ENCODE data around the gene FBXL5.

FBXL5 gene

GRCh38 chr4:15684498-15684897 is 29.3 kb upstream of the FBXL5 start:
- Mint-ChIP-seq H3K4me1 (ENCODE audit: low read depth) (peaks cover 24% of the 10 kb centered on the region), H3K4me3 (no peak overlapping the region), H3K27ac (no peak overlapping the region), H3K27me3 (ENCODE audit: low read depth) (no peaks in the 10 kb centered on the region), H3K36me3 (ENCODE audit: low read depth) (peaks cover 36% of the 10 kb centered on the region), H3K9me3 (no peaks in the 10 kb centered on the region)
- no peak for DNase-seq (ENCODE audit: low spot score)

GRCh38 chr4:15683143-15683495 is 28.0 kb upstream of the FBXL5 start:
- H3K9me3 Mint-ChIP-seq: no peaks in the 10 kb centered on the region
- peaks cover 30% of the 10 kb centered on the region for H3K4me1 Mint-ChIP-seq (ENCODE audit: low read depth)
- peaks cover 39% of the 10 kb centered on the region for H3K36me3 Mint-ChIP-seq (ENCODE audit: low read depth)
- no peak overlapping the region for H3K27ac Mint-ChIP-seq
- H3K4me3 Mint-ChIP-seq: peak overlapping the region; percentile 96
- H3K27me3 Mint-ChIP-seq (ENCODE audit: low read depth): no peaks in the 10 kb centered on the region
- DNase-seq (ENCODE audit: low spot score): no peak

GRCh38 chr4:15682242-15683142 is 27.3 kb upstream of the FBXL5 start:
- Mint-ChIP-seq H3K27ac (peak overlapping the region; percentile 95), H3K9me3 (no peaks in the 10 kb centered on the region), H3K4me3 (peak overlapping the region; percentile 96), H3K36me3 (ENCODE audit: low read depth) (peaks cover 39% of the 10 kb centered on the region), H3K27me3 (ENCODE audit: low read depth) (no peaks in the 10 kb centered on the region), H3K4me1 (ENCODE audit: low read depth) (peaks cover 34% of the 10 kb centered on the region)
- no peak for DNase-seq (ENCODE audit: low spot score)

- Mint-ChIP-seq H3K27me3 (ENCODE audit: low read depth) (no peaks in the 10 kb centered on the region), H3K4me1 (ENCODE audit: low read depth) (peaks cover 39% of the 10 kb centered on the region), H3K36me3 (ENCODE audit: low read depth) (peaks cover 34% of the 10 kb centered on the region), H3K9me3 (no peaks in the 10 kb centered on the region), H3K27ac (peak within 1 kb of the TSS; percentile 95), H3K4me3 (peak within 1 kb of the TSS; percentile 96)
- DNase-seq (ENCODE audit: low spot score): peak; percentile 98
These were observed 26.4 kb upstream of the FBXL5 start, which contains the start of gene FAM200B for GRCh38 chr4:15681372-15682241. TSS of gene FAM200B (plus strand) at chr4:15681827. CDS start at chr4:15686978, 5,151 bp downstream.

- Mint-ChIP-seq H3K4me1 (ENCODE audit: low read depth) (peaks cover 44% of the 10 kb centered on the region), H3K36me3 (ENCODE audit: low read depth) (peaks cover 31% of the 10 kb centered on the region), H3K4me3 (peak overlapping the region; percentile 96), H3K27me3 (ENCODE audit: low read depth) (no peaks in the 10 kb centered on the region), H3K27ac (peak overlapping the region; percentile 95), H3K9me3 (no peaks in the 10 kb centered on the region)
- no peak for DNase-seq (ENCODE audit: low spot score)
These were observed 25.9 kb upstream of the FBXL5 start for GRCh38 chr4:15681067-15681371.

GRCh38 chr4:15677507-15677988 is 22.4 kb upstream of the FBXL5 start:
- H3K27ac Mint-ChIP-seq: no peak overlapping the region
- H3K4me3 Mint-ChIP-seq: no peak overlapping the region

GRCh38 chr4:15676899-15677298 is 21.7 kb upstream of the FBXL5 start:
- no peaks in the 10 kb centered on the region for H3K27me3 Mint-ChIP-seq (ENCODE audit: low read depth)
- H3K27ac Mint-ChIP-seq: no peak overlapping the region
- H3K36me3 Mint-ChIP-seq (ENCODE audit: low read depth): peaks cover 27% of the 10 kb centered on the region
- no peaks in the 10 kb centered on the region for H3K9me3 Mint-ChIP-seq
- no peak overlapping the region for H3K4me3 Mint-ChIP-seq
- H3K4me1 Mint-ChIP-seq (ENCODE audit: low read depth): peaks cover 35% of the 10 kb centered on the region
- no peak for DNase-seq (ENCODE audit: low spot score)

More at GRCh38 chr4:15677507-15677988, 22.4 kb upstream of the FBXL5 start:
- no peaks in the 10 kb centered on the region for H3K27me3 Mint-ChIP-seq (ENCODE audit: low read depth)
- H3K4me1 Mint-ChIP-seq (ENCODE audit: low read depth): peaks cover 37% of the 10 kb centered on the region
- no peaks in the 10 kb centered on the region for H3K9me3 Mint-ChIP-seq
- H3K36me3 Mint-ChIP-seq (ENCODE audit: low read depth): peaks cover 25% of the 10 kb centered on the region
- no peak for DNase-seq (ENCODE audit: low spot score)

- H3K9me3 Mint-ChIP-seq: no peaks in the 10 kb centered on the region
- peaks cover 41% of the 10 kb centered on the region for H3K4me1 Mint-ChIP-seq (ENCODE audit: low read depth)
- DNase-seq (ENCODE audit: low spot score): no peak
- peaks cover 32% of the 10 kb centered on the region for H3K36me3 Mint-ChIP-seq (ENCODE audit: low read depth)
- H3K4me3 Mint-ChIP-seq: no peak overlapping the region
- no peak overlapping the region for H3K27ac Mint-ChIP-seq
- H3K27me3 Mint-ChIP-seq (ENCODE audit: low read depth): no peaks in the 10 kb centered on the region
These were observed 20.9 kb upstream of the FBXL5 start for GRCh38 chr4:15676039-15676438.

GRCh38 chr4:15675356-15675755 is 20.2 kb upstream of the FBXL5 start:
- Mint-ChIP-seq H3K27ac (no peak overlapping the region), H3K4me3 (no peak overlapping the region), H3K36me3 (ENCODE audit: low read depth) (peaks cover 32% of the 10 kb centered on the region), H3K4me1 (ENCODE audit: low read depth) (peaks cover 41% of the 10 kb centered on the region), H3K27me3 (ENCODE audit: low read depth) (no peaks in the 10 kb centered on the region), H3K9me3 (no peaks in the 10 kb centered on the region)
- no peak for DNase-seq (ENCODE audit: low spot score)

GRCh38 chr4:15674926-15675325 is 19.8 kb upstream of the FBXL5 start:
- H3K27ac Mint-ChIP-seq: no peak overlapping the region
- H3K9me3 Mint-ChIP-seq: no peaks in the 10 kb centered on the region
- H3K4me1 Mint-ChIP-seq (ENCODE audit: low read depth): peaks cover 42% of the 10 kb centered on the region
- DNase-seq (ENCODE audit: low spot score): no peak
- no peak overlapping the region for H3K4me3 Mint-ChIP-seq
- H3K36me3 Mint-ChIP-seq (ENCODE audit: low read depth): peaks cover 34% of the 10 kb centered on the region
- no peaks in the 10 kb centered on the region for H3K27me3 Mint-ChIP-seq (ENCODE audit: low read depth)

GRCh38 chr4:15674046-15674445 is 18.9 kb upstream of the FBXL5 start:
- Mint-ChIP-seq H3K27me3 (ENCODE audit: low read depth) (no peaks in the 10 kb centered on the region), H3K4me3 (no peak overlapping the region), H3K27ac (no peak overlapping the region), H3K9me3 (no peaks in the 10 kb centered on the region), H3K4me1 (ENCODE audit: low read depth) (peaks cover 39% of the 10 kb centered on the region), H3K36me3 (ENCODE audit: low read depth) (peaks cover 29% of the 10 kb centered on the region)
- DNase-seq (ENCODE audit: low spot score): no peak

GRCh38 chr4:15673337-15673736 is 18.2 kb upstream of the FBXL5 start:
- Mint-ChIP-seq H3K9me3 (no peaks in the 10 kb centered on the region), H3K27me3 (ENCODE audit: low read depth) (no peaks in the 10 kb centered on the region), H3K36me3 (ENCODE audit: low read depth) (peaks cover 26% of the 10 kb centered on the region), H3K4me3 (no peak overlapping the region), H3K27ac (no peak overlapping the region), H3K4me1 (ENCODE audit: low read depth) (peaks cover 40% of the 10 kb centered on the region)
- no peak for DNase-seq (ENCODE audit: low spot score)

GRCh38 chr4:15672101-15672500 is 16.9 kb upstream of the FBXL5 start:
- no peaks in the 10 kb centered on the region for H3K9me3 Mint-ChIP-seq
- peaks cover 32% of the 10 kb centered on the region for H3K4me1 Mint-ChIP-seq (ENCODE audit: low read depth)
- H3K4me3 Mint-ChIP-seq: no peak overlapping the region
- peaks cover 25% of the 10 kb centered on the region for H3K36me3 Mint-ChIP-seq (ENCODE audit: low read depth)
- H3K27ac Mint-ChIP-seq: no peak overlapping the region
- no peaks in the 10 kb centered on the region for H3K27me3 Mint-ChIP-seq (ENCODE audit: low read depth)
- DNase-seq (ENCODE audit: low spot score): no peak

- Mint-ChIP-seq H3K4me3 (no peak overlapping the region), H3K9me3 (peaks cover 5% of the 10 kb centered on the region), H3K36me3 (ENCODE audit: low read depth) (peaks cover 31% of the 10 kb centered on the region), H3K4me1 (ENCODE audit: low read depth) (peaks cover 30% of the 10 kb centered on the region), H3K27me3 (ENCODE audit: low read depth) (no peaks in the 10 kb centered on the region), H3K27ac (no peak overlapping the region)
- DNase-seq (ENCODE audit: low spot score): no peak
These were observed 15.4 kb upstream of the FBXL5 start for GRCh38 chr4:15670576-15670975.
